Measurements from ENCODE around the gene USP53. TPM values are rescaled to one million over a fixed set of nuclear protein-coding genes. Genes with fewer than 3 reads are reported as not detected.
A peak's percentile ranks its signal among the peaks of the same experiment; 100 is the strongest.

Gene USP53
- total and polyA plus RNA-seq, 9 of the 15 experiments (the other 6 are each of a cell fraction or from before 2014, with no cell fraction given) = 2.9 to 9.6 (median 8.3) TPM

- TF ChIP-seq MLLT1 (IDR thresholded peaks at IDR 0.05) (no peak), SMAD1 (IDR thresholded peaks at IDR 0.05; ENCODE audit: low read depth, low read length, partially characterized antibody) (peak; percentile 8), ZC3H11A (IDR thresholded peaks at IDR 0.05; ENCODE audit: low read depth, low read length) (peak; percentile 87; the same call in 1 of the 2 replicates), DLX4 (CRISPR knock-in tag; IDR thresholded peaks at IDR 0.05) (no peak), SNIP1 (IDR thresholded peaks at IDR 0.05; ENCODE audit: low read depth) (no peak), ATF6 (CRISPR knock-in tag; IDR thresholded peaks at IDR 0.05) (no peak), NFE2L1 (tag; IDR thresholded peaks at IDR 0.05; ENCODE audit: borderline replicate concordance, low read depth) (no peak), FOXJ2 (tag; IDR thresholded peaks at IDR 0.05) (peak; percentile 99), CCAR2 (IDR thresholded peaks at IDR 0.05; ENCODE audit: low read depth, low read length) (no peak), CTCFL (IDR thresholded peaks at IDR 0.05; ENCODE audit: borderline replicate concordance, insufficient read depth, low read depth, low read length, poor library complexity, severe bottlenecking) (no peak), HDAC1 (IDR thresholded peaks at IDR 0.05) (no peak; a peak in 1 of 4 replicates), STAG1 (CRISPR knock-in tag; IDR thresholded peaks at IDR 0.05; ENCODE audit: borderline replicate concordance) (no peak), ZNF445 (CRISPR knock-in tag; IDR thresholded peaks at IDR 0.05; ENCODE audit: low read depth) (no peak), MTA1 (IDR thresholded peaks at IDR 0.05; ENCODE audit: borderline replicate concordance) (no peak), CUX1 (CRISPR knock-in tag; IDR thresholded peaks at IDR 0.05) (no peak)
Observed at GRCh38 chr4:119300101-119300978, 87.8 kb downstream of the USP53 start (continued).
